Heart left ventricle (tissue), 13 donors: Measurements from ENCODE around the gene NPHP1.

ENCODE experiments used
- POLR2A ChIP-seq, 2 donors: fragments of 450-650 bp; IDR thresholded peaks; one replicate each; pipeline ENCODE4 v1.6.1; 2017; ENCODE audit warnings: antibody characterized with exemption in 2 of 2, mild to moderate bottlenecking in 2 of 2, moderate library complexity in 2 of 2
- TF ChIP-seq, protein P1 (sequence below), 12 donors: fragments of 200-600 bp; sonication (generic) in 4 of 12; IDR thresholded peaks; one replicate each; pipeline versions ENCODE4 v1.5.0 to v1.8.0; 2018 to 2022; ENCODE audit warnings: antibody characterized with exemption in 12 of 12, mild to moderate bottlenecking in 5 of 12
- donor health status: ischemic (EF 13 %, LVEDD 7.1; RV severe dilation, severe dysfunction).
- donor health status: DM: no; HTN: yes; CAD: no.
- donor health status: DM: no; HTN: no; CAD: no.
- donor health status: ischemic (EF 25% LVEDD 6.9; RV normal size, moderate dysfunction).
- donor health status: ischemic (EF 25% LVEDD 5.7; RV mildly dilated, moderate dysfunction).
- donor health status: ischemic (EF 35%, LVEDD 5.7; RV mildly dilated, moderate dysfunction).
- donor health status: nonischemic (EF 11% LVEDD 7.7; RV severe dilation, severe dysfunction).
- donor health status: DM: yes; HTN: yes; CAD: no.
- donor health status: PGD.
- donor health status: ischemic (EF 29% LVEDD 5.4; RV normal size, mild dysfunction).
- donor health status: nonischemic (EF 23%, LVEDD 6.1; RV moderate dilation, normal function).

DNA sequence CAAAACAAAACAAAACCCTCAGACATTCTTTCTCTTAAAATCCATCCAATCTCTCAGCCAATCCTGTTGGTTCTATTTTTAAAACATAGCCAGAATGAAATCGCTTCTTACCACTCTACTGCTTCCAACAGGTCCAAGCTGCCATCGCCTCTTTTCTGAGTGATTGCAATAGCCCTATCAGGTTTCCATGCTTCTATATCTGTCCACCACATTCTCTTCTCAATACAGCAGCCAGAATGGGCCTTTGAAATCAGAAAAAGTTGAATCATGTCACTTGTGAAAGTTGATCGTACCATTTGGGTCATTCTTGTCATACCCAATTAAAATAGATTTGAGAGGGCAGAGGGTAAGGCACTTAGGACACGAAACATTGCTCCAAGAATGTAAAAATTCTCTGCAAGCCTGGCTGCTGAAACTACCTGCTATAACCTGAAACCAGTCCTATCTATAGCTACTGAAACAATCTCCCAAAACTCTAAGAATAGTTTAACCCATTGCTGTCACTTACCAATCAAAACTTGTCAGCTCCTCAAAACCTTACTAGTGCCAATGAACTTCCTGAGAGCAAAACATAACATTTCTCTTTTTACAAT is 10.8 kb upstream of the NPHP1 start:
- TF ChIP-seq, protein P1, sequence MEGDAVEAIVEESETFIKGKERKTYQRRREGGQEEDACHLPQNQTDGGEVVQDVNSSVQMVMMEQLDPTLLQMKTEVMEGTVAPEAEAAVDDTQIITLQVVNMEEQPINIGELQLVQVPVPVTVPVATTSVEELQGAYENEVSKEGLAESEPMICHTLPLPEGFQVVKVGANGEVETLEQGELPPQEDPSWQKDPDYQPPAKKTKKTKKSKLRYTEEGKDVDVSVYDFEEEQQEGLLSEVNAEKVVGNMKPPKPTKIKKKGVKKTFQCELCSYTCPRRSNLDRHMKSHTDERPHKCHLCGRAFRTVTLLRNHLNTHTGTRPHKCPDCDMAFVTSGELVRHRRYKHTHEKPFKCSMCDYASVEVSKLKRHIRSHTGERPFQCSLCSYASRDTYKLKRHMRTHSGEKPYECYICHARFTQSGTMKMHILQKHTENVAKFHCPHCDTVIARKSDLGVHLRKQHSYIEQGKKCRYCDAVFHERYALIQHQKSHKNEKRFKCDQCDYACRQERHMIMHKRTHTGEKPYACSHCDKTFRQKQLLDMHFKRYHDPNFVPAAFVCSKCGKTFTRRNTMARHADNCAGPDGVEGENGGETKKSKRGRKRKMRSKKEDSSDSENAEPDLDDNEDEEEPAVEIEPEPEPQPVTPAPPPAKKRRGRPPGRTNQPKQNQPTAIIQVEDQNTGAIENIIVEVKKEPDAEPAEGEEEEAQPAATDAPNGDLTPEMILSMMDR (IDR thresholded peaks at IDR 0.05) = no peak
- no peak for TF ChIP-seq POLR2A (IDR thresholded peaks at IDR 0.05)
